ENCODE data around the gene L3MBTL1. TPM values are rescaled to one million over a fixed set of nuclear protein-coding genes. Genes with fewer than 3 reads are reported as not detected.
A peak's percentile ranks its signal among the peaks of the same experiment; 100 is the strongest.
"Not testable (repeated sequence)": the region's sequence is repeated elsewhere in the genome, so short reads cannot be mapped to it uniquely, and the experiment has no call there.

The L3MBTL1 gene
- total RNA-seq, 1 experiment from 2014 or later = 1.2 TPM

DNA sequence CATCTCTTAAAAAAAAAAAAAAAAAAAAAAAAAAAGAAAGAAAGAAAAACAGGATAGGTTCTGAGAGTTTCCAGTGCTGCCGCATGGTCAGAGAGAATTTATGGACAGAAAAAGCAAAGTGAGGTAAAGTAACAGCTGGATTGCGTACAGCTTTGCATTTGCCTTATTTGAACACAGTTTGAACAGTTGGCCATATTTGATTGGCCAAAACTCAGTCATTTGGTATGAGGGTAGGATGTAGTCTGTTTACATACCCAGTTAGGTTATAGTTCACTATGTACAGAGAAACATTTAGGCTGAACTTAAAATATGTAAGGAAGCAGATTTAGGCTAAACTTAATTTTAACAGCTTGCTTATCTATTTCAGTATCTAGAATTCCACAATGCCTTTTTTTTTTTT is 17.5 kb upstream of the L3MBTL1 start:
- in situ Hi-C loops (cut with HindIII; ENCODE audit: low pct_unique_long_range_greater_than_20kb, low sequenced_read_pairs) = no loop called here
- no peak for DNase-seq (ENCODE audit: low read depth, low spot score)

DNA sequence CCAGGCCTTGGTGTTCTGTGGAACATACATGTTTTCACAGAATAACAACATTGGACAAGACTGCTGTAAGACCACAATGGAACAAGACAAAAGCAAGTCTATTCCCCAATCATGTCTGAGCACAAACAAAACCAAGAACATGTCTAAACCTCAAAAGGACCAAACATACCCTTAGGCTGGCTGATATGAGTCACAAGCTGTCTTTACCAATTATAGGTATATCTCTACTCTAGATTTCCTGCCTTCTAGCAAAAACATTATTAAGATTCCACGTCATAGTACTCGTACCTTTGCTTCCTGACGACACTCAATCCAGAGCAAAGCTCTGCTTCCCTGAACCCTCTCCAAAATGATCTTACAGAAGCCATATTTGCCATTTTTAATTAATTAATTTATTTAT is 15.4 kb upstream of the L3MBTL1 start:
- in situ Hi-C loops (cut with HindIII; ENCODE audit: low pct_unique_long_range_greater_than_20kb, low sequenced_read_pairs) = no loop called here
- DNase-seq (ENCODE audit: low read depth, low spot score) = no peak

- DNase-seq (ENCODE audit: low read depth, low spot score) = no peak
- in situ Hi-C loops (cut with HindIII; ENCODE audit: low pct_unique_long_range_greater_than_20kb, low sequenced_read_pairs) = no loop called here
Measured at GRCh38 chr20:43495388-43495787, 12.1 kb upstream of the L3MBTL1 start.

- in situ Hi-C loops (cut with HindIII; ENCODE audit: low pct_unique_long_range_greater_than_20kb, low sequenced_read_pairs) = not testable (repeated sequence)
Measured at GRCh38 chr20:43502021-43502420, 5.5 kb upstream of the L3MBTL1 start.

DNA sequence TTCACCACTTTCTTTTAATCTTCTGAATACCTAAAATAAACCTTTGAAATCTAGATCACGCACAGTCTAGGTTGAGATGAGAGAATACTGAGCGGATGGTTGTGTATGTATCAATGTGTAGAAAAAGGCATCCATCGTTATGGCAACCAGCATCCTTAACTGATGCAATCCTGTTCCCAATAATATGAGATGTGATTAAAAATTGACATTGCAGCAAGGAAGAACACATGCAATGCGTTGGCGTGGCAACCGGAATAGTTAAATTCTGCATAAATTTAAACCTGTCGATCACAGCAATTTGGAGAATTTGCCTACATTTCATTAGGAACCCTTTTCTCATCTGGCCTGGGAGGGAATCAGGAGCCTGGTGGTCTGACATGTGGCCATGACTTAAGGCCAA is 1.3 kb upstream of the L3MBTL1 start:
- in situ Hi-C loops (cut with HindIII; ENCODE audit: low pct_unique_long_range_greater_than_20kb, low sequenced_read_pairs) = no loop called here
- no peak for DNase-seq (ENCODE audit: low read depth, low spot score)

More at GRCh38 chr20:43502021-43502420, 5.5 kb upstream of the L3MBTL1 start:
- DNase-seq (ENCODE audit: low read depth, low spot score) = not testable (repeated sequence)

GRCh38 chr20:43508106-43508505 is 609 bp downstream of the L3MBTL1 start:
- no peak for DNase-seq (ENCODE audit: low read depth, low spot score)
- in situ Hi-C loops (cut with HindIII; ENCODE audit: low pct_unique_long_range_greater_than_20kb, low sequenced_read_pairs) = no loop called here

- no peak for DNase-seq (ENCODE audit: low read depth, low spot score)
- in situ Hi-C loops (cut with HindIII; ENCODE audit: low pct_unique_long_range_greater_than_20kb, low sequenced_read_pairs) = no loop called here
Measured at GRCh38 chr20:43508604-43509040, 1.1 kb downstream of the L3MBTL1 start.

DNA sequence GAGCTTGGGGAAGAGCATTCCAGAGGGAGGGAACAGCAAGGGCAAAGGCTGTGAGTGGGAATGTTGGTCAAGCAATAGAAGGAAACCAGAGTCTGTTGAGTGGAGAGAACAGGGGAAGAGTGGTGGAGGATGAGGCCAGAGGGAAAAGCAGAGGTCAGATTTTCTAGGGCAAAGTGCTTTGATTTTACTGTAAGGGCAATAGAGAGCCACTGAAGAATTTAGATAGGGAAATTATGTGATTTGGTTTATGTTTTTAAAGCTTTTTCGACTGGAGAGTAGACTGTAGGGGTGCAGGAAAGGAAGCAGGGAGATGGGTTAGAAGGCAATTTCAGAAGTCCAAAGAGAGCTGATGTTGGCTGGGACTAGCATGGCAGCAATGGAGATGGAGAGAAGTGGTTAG is 4.4 kb downstream of the L3MBTL1 start:
- in situ Hi-C loops (cut with HindIII; ENCODE audit: low pct_unique_long_range_greater_than_20kb, low sequenced_read_pairs) = no loop called here

GRCh38 chr20:43513372-43513930 is 6.0 kb downstream of the L3MBTL1 start:
- in situ Hi-C loops (cut with HindIII; ENCODE audit: low pct_unique_long_range_greater_than_20kb, low sequenced_read_pairs) = no loop called here
- no peak for DNase-seq (ENCODE audit: low read depth, low spot score)

More for the DNA sequence above, 4.4 kb downstream of the L3MBTL1 start:
- DNase-seq (ENCODE audit: low read depth, low spot score) = no peak

GRCh38 chr20:43513931-43514647 is 6.6 kb downstream of the L3MBTL1 start:
- DNase-seq (ENCODE audit: low read depth, low spot score) = peak; percentile 89
- in situ Hi-C loops (cut with HindIII; ENCODE audit: low pct_unique_long_range_greater_than_20kb, low sequenced_read_pairs) = no loop called here

DNA sequence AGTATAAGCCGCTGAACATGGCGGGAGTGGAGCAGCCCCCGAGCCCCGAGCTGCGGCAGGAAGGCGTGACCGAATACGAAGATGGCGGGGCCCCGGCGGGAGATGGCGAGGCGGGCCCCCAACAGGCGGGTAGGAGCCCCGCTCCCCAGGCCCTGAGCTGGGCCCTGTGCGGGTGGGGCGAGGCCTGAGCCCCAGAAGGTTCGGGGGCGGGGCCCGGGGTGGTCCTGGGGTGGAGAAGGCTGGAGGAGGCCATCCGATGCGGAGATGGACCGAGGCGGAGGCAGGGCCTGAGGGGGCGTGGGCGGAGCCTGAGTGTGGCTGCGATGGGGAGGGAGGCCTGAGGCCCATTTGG is 7.1 kb downstream of the L3MBTL1 start:
- DNase-seq (ENCODE audit: low read depth, low spot score) = no peak

GRCh38 chr20:43515628-43516027 is 8.1 kb downstream of the L3MBTL1 start:
- peak; percentile 45 for DNase-seq (ENCODE audit: low read depth, low spot score)
- in situ Hi-C loops (cut with HindIII; ENCODE audit: low pct_unique_long_range_greater_than_20kb, low sequenced_read_pairs) = no loop called here

More for the DNA sequence above, 7.1 kb downstream of the L3MBTL1 start:
- in situ Hi-C loops (cut with HindIII; ENCODE audit: low pct_unique_long_range_greater_than_20kb, low sequenced_read_pairs) = no loop called here

GRCh38 chr20:43516251-43516824 is 8.8 kb downstream of the L3MBTL1 start:
- in situ Hi-C loops (cut with HindIII; ENCODE audit: low pct_unique_long_range_greater_than_20kb, low sequenced_read_pairs) = no loop called here
- no peak for DNase-seq (ENCODE audit: low read depth, low spot score)

- in situ Hi-C loops (cut with HindIII; ENCODE audit: low pct_unique_long_range_greater_than_20kb, low sequenced_read_pairs) = no loop called here
- DNase-seq (ENCODE audit: low read depth, low spot score) = no peak
Measured at GRCh38 chr20:43520074-43520630, 12.7 kb downstream of the L3MBTL1 start.

DNA sequence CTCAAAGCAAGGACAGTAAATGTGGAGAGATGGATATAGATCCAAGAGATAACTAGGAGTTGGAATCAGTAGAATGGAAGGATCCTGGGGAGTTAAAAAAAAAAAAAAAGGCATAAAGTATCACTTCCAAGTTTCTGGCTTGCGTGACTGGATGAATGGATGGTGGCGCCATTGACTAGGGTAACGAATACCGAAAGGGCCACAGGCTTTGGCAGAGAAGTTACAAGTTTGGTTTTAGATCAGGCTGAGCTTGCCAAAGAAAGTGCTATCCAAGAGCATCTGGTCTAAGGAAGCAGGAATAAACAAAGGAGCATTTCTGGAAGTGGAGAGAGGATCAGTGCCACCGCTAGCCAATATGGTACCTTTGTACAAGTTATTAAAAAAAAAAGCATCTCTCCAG is 17.5 kb downstream of the L3MBTL1 start:
- no peak for DNase-seq (ENCODE audit: low read depth, low spot score)
- in situ Hi-C loops (cut with HindIII; ENCODE audit: low pct_unique_long_range_greater_than_20kb, low sequenced_read_pairs) = no loop called here

GRCh38 chr20:43528258-43528875 is 20.9 kb downstream of the L3MBTL1 start:
- in situ Hi-C loops (cut with HindIII; ENCODE audit: low pct_unique_long_range_greater_than_20kb, low sequenced_read_pairs) = no loop called here
- DNase-seq (ENCODE audit: low read depth, low spot score) = no peak

DNA sequence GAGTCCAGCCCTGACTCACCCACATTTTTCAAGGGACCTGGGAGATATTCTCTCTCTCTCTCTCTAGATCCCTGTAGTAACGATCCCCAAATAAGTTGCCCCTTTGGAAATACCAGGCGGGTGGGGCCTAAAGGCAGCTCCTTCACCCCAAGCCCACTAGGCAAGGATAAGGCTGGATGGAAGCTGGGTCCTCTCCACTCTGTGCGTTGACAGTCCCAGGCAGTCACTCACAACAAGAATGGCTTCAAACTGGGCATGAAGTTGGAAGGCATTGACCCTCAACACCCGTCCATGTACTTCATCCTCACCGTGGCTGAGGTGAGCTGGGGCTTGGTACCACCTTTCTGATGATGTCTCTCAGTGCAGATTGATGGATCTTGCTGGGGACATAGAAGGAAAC is 21.6 kb downstream of the L3MBTL1 start:
- in situ Hi-C loops (cut with HindIII; ENCODE audit: low pct_unique_long_range_greater_than_20kb, low sequenced_read_pairs) = no loop called here
- DNase-seq (ENCODE audit: low read depth, low spot score) = no peak

DNA sequence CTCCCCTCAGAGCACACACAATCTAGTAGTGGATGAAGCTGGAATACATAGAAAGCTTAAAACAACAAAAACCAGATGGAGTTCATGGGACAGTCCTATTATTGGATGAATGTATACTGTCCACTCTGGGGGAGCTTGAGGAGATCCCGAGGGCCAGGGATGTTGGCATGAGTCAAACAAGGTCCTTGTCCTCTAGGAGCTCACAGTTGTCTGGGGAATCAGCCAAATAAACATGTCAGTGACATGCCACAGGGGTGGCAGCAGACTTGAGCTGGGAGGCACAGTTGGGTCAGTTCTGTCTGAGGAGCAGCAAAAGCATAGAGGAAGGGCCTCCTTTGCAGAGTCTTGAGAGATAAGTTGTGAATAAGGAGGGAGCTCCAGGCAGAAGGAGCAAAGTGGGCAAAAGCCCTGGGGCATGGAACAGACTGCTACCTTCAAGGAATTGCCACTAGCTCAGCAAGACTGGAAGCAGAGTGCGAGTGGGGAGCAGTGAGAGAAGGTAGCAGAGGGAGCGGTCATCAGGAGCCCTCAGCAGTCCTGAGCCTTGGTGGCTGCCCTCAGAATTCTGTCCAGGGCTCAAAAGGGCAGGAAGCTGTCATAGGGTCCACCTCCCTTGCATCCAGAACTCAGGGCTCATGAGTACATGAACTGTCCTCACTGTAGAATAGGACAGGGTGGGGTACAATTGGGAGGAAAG is 22.1 kb downstream of the L3MBTL1 start:
- no peak for DNase-seq (ENCODE audit: low read depth, low spot score)
- in situ Hi-C loops (cut with HindIII; ENCODE audit: low pct_unique_long_range_greater_than_20kb, low sequenced_read_pairs) = no loop called here
